GM20000 (cell line): ENCODE results near the gene PCDHGB2.

Source experiments
- DNase-seq: peaks from one replicate; pipeline ENCODE4 v3.0.0; 2012; ENCODE audit warnings: low spot score
- CTCF ChIP-seq: IDR thresholded peaks from 2 replicates; pipeline ENCODE4 v1.5.1; 2012; ENCODE audit warnings: mild to moderate bottlenecking, control low read depth; ENCODE audit errors: extremely low read depth, missing control alignments

Gene PCDHGB2

GRCh38 chr5:141407790-141408505 is 48.2 kb downstream of the PCDHGB2 start, which contains the start of gene PCDHGB6:
TSS of gene PCDHGB6 (plus strand) at chr5:141408021. CDS start at chr5:141408203, 182 bp downstream.
- TF ChIP-seq CTCF: peak; percentile 64
- peak; percentile 66 for DNase-seq

- no peak for TF ChIP-seq CTCF
- no peak for DNase-seq
Observed at GRCh38 chr5:141409598-141410306, 50.0 kb downstream of the PCDHGB2 start.

GRCh38 chr5:141411575-141411974 is 51.8 kb downstream of the PCDHGB2 start:
- DNase-seq: no peak
- no peak for TF ChIP-seq CTCF
